H9 (cell line): Measurements from ENCODE around the gene ANXA3. TPM values are rescaled to one million over a fixed set of nuclear protein-coding genes. Genes with fewer than 3 reads are reported as not detected.

Source experiments
- DNase-seq: peaks from one replicate; pipeline ENCODE4 v3.0.0-alpha.2; 2017
- H2AFZ ChIP-seq: one replicate; pipeline ENCODE4 v1.6.1; 2013; ENCODE audit warnings: mild to moderate bottlenecking, low read length, control low read depth, moderate library complexity
- H2AK5ac ChIP-seq: 2 replicates; pipeline ENCODE4 v1.6.1; 2013; ENCODE audit warnings: low read length, control low read depth, mixed read lengths; ENCODE audit not compliant: insufficient read length
- H2BK120ac ChIP-seq: one replicate; pipeline ENCODE4 v1.6.1; 2013; ENCODE audit warnings: low read depth, mild to moderate bottlenecking, low read length, control low read depth, inconsistent platforms; ENCODE audit not compliant: poor library complexity, severe bottlenecking
- H2BK12ac ChIP-seq: 2 replicates; pipeline ENCODE4 v1.6.1; 2013; ENCODE audit warnings: low read length, control low read depth, mixed read lengths, low read depth; ENCODE audit not compliant: insufficient read length
- H2BK15ac ChIP-seq: 2 replicates; pipeline ENCODE4 v1.6.1; 2013; ENCODE audit warnings: low read depth, low read length, control low read depth
- H2BK20ac ChIP-seq: one replicate; pipeline ENCODE4 v1.6.1; 2013; ENCODE audit warnings: low read depth, mild to moderate bottlenecking, low read length, control low read depth, inconsistent platforms; ENCODE audit not compliant: poor library complexity, severe bottlenecking
- H2BK5ac ChIP-seq: 2 replicates; pipeline ENCODE4 v1.6.1; 2013; ENCODE audit warnings: low read length, control low read depth, mixed read lengths; ENCODE audit not compliant: insufficient read length
- H3K14ac ChIP-seq: 2 replicates; pipeline ENCODE4 v1.6.1; 2013; ENCODE audit warnings: low read length, control low read depth; ENCODE audit not compliant: insufficient read depth
- H3K18ac ChIP-seq: 2 replicates; pipeline ENCODE4 v1.6.1; 2013; ENCODE audit warnings: low read depth, mild to moderate bottlenecking, mixed read lengths, low read length, control low read depth; ENCODE audit not compliant: insufficient read length
- H3K23ac ChIP-seq: 2 replicates; pipeline ENCODE4 v1.6.1; 2013; ENCODE audit warnings: low read length, control low read depth, mixed read lengths, low read depth; ENCODE audit not compliant: insufficient read length
- H3K23me2 ChIP-seq: 2 replicates; pipeline ENCODE4 v1.6.1; 2013; ENCODE audit warnings: low read depth, mild to moderate bottlenecking, mixed read lengths, low read length, control low read depth; ENCODE audit not compliant: insufficient read length, poor library complexity, severe bottlenecking
- H3K27ac ChIP-seq: 2 replicates; pipeline ENCODE4 v1.5.1; 2013; ENCODE audit warnings: low read length, control low read depth, mixed read lengths, low read depth; ENCODE audit not compliant: insufficient read length
- H3K27me3 ChIP-seq: 2 replicates; pipeline ENCODE4 v1.6.1; 2013; ENCODE audit warnings: low read length, control low read depth, inconsistent platforms; ENCODE audit not compliant: insufficient read depth
- H3K4ac ChIP-seq: 2 replicates; pipeline ENCODE4 v1.6.1; 2013; ENCODE audit warnings: low read depth, mild to moderate bottlenecking, control low read depth, inconsistent platforms, low read length, moderate library complexity
- H3K4me1 ChIP-seq: 2 replicates; pipeline ENCODE4 v1.6.1; 2013; ENCODE audit warnings: low read length, control low read depth, inconsistent platforms; ENCODE audit not compliant: insufficient read depth
- H3K4me2 ChIP-seq: 2 replicates; pipeline ENCODE4 v1.6.1; 2013; ENCODE audit warnings: low read length, control low read depth, mixed read lengths; ENCODE audit not compliant: insufficient read length, insufficient read depth
- H3K56ac ChIP-seq: 2 replicates; pipeline ENCODE4 v1.6.1; 2013; ENCODE audit warnings: low read depth, mild to moderate bottlenecking, mixed read lengths, low read length, control low read depth; ENCODE audit not compliant: insufficient read length
- H3K79me1 ChIP-seq: 2 replicates; pipeline ENCODE4 v1.6.1; 2013; ENCODE audit warnings: low read depth, mild to moderate bottlenecking, moderate library complexity, low read length, control low read depth, inconsistent platforms; ENCODE audit not compliant: insufficient read depth, poor library complexity, severe bottlenecking
- H3K79me2 ChIP-seq: 2 replicates; pipeline ENCODE4 v1.6.1; 2013; ENCODE audit warnings: low read length, control low read depth, inconsistent platforms; ENCODE audit not compliant: insufficient read depth
- H3K9ac ChIP-seq: 2 replicates; pipeline ENCODE4 v1.6.1; 2013; ENCODE audit warnings: low read length, control low read depth, mixed read lengths; ENCODE audit not compliant: insufficient read length; ENCODE audit errors: extremely low read depth
- H3K9me3 ChIP-seq: one replicate; pipeline ENCODE4 v1.6.1; 2013; ENCODE audit warnings: low read depth, low read length, inconsistent platforms; ENCODE audit not compliant: control insufficient read depth
- H3T11ph ChIP-seq: one replicate; pipeline ENCODE4 v1.6.1; 2013; ENCODE audit warnings: mild to moderate bottlenecking, low read length, control low read depth, inconsistent platforms
- H4K20me1 ChIP-seq: one replicate; pipeline ENCODE4 v1.6.1; 2013; ENCODE audit not compliant: control insufficient read depth, insufficient read length, insufficient read depth
- H4K5ac ChIP-seq: 2 replicates; pipeline ENCODE4 v1.6.1; 2013; ENCODE audit warnings: low read depth, mild to moderate bottlenecking, mixed read lengths, low read length, control low read depth; ENCODE audit not compliant: insufficient read length
- H4K8ac ChIP-seq: replicated peaks from 2 replicates; pipeline ENCODE4 v1.6.1; 2013; ENCODE audit warnings: low read length, control low read depth, mixed read lengths, low read depth; ENCODE audit not compliant: insufficient read length
- H4K91ac ChIP-seq: 2 replicates; pipeline ENCODE4 v1.6.1; 2013; ENCODE audit warnings: low read depth, mild to moderate bottlenecking, moderate library complexity, mixed read lengths, low read length, control low read depth; ENCODE audit not compliant: insufficient read length
- H3K27ac Mint-ChIP-seq, 3 experiments: 2 replicates in 2 of 3; 3 replicates in 1 of 3; pipeline ENCODE4 v1.8.0; 2020 to 2021; ENCODE audit warnings: mixed read lengths in 3 of 3, mild to moderate bottlenecking in 1 of 3, moderate library complexity in 1 of 3
- H3K27me3 Mint-ChIP-seq: 2 replicates; pipeline ENCODE4 v1.8.0; 2021; ENCODE audit warnings: low read depth, mild to moderate bottlenecking, moderate library complexity, mixed read lengths
- H3K36me3 Mint-ChIP-seq, 3 experiments: 2 replicates in 2 of 3; 3 replicates in 1 of 3; pipeline ENCODE4 v1.8.0; 2020 to 2021; ENCODE audit warnings: low read depth in 3 of 3, mixed read lengths in 3 of 3; ENCODE audit not compliant: insufficient read depth in 1 of 3
- H3K4me1 Mint-ChIP-seq, 2 experiments: 2 replicates each; pipeline ENCODE4 v1.8.0; 2020; ENCODE audit warnings: mixed read lengths in 2 of 2
- H3K4me3 Mint-ChIP-seq, 2 experiments: 2 replicates in 1 of 2; 3 replicates in 1 of 2; pipeline ENCODE4 v1.8.0; 2020 to 2021; ENCODE audit warnings: mild to moderate bottlenecking in 2 of 2, mixed read lengths in 2 of 2, moderate library complexity in 1 of 2
- H3K9me3 Mint-ChIP-seq, 2 experiments: 2 replicates in 1 of 2; 3 replicates in 1 of 2; pipeline ENCODE4 v1.8.0; 2020; ENCODE audit warnings: mild to moderate bottlenecking in 2 of 2, mixed read lengths in 2 of 2, moderate library complexity in 1 of 2
- CTCF ChIP-seq: fragments of 200-600 bp; sonication (generic); conservative IDR thresholded peaks from 3 replicates; pipeline ENCODE4 v1.8.0; 2021; ENCODE audit warnings: antibody characterized with exemption, mild to moderate bottlenecking
- WGBS: extraction: QIAGEN DNeasy Blood & Tissue Kit; methylation state at CpG from one replicate; pipeline ENCODE4 v1.1.7; 2013; ENCODE audit warnings: missing lambda C conversion rate, low lambda C conversion rate, mixed read lengths; ENCODE audit not compliant: insufficient read length; ENCODE audit errors: extremely low coverage; 5-methylcytosine and 5-hydroxymethylcytosine counted together
- total RNA-seq: library from RNA; stranded (reverse); gene quantifications from 2 replicates; pipeline ENCODE4 v1.2.1, GENCODE V29; 2021

Gene ANXA3
- total RNA-seq, 1 experiment from 2014 or later: 20.6 TPM

DNA sequence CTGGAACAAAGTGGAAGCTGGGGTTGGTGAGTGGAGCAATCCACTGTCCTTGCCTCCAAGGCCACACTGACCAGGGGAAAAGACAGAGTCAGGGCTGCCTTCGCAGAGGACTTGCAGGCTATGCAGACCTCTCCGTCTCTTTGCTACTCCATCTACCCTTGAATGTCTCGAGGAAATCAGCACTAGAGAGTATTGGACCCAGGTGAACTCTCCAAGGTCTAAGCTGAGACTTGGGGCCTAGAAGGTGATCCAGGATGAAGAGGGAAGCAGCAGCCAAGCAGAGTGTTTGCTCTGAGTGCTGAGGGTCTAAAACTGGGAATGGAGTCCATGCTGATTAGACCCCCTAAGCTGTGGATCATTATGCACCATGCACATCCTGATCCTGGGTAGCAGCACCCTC, 54.5 kb downstream of the ANXA3 start:
- Histone ChIP-seq H2BK20ac (no peak overlapping the region), H3K9ac (no peak overlapping the region), H3K27ac (no peak overlapping the region), H3K56ac (no peak overlapping the region), H2BK12ac (no peak overlapping the region), H3K79me1 (no peaks in the 10 kb centered on the region), H4K8ac (no peak overlapping the region), H3K14ac (no peak overlapping the region), H3T11ph (no peak overlapping the region), H3K4me2 (no peak overlapping the region), H3K18ac (no peak overlapping the region), H3K79me2 (no peaks in the 10 kb centered on the region), H4K20me1 (no peaks in the 10 kb centered on the region), H3K4ac (no peak overlapping the region), H3K9me3 (no peaks in the 10 kb centered on the region), H2BK15ac (no peak overlapping the region), H2BK120ac (no peak overlapping the region), H3K27me3 (no peaks in the 10 kb centered on the region), H4K91ac (no peak overlapping the region), H4K5ac (no peak overlapping the region), H3K23ac (no peak overlapping the region), H3K23me2 (no peaks in the 10 kb centered on the region), H2AK5ac (no peak overlapping the region), H2BK5ac (no peak overlapping the region), H2AFZ (no peak overlapping the region), H3K4me1 (no peaks in the 10 kb centered on the region)
- no peak overlapping the region for H3K4me3 Mint-ChIP-seq
- H3K36me3 Mint-ChIP-seq: no peaks in the 10 kb centered on the region
- WGBS: no CpG with 5 or more reads among the region's 3 CpGs
- no peak for TF ChIP-seq CTCF
- no peaks in the 10 kb centered on the region for H3K9me3 Mint-ChIP-seq
- no peak overlapping the region for H3K27ac Mint-ChIP-seq
- H3K27me3 Mint-ChIP-seq: no peaks in the 10 kb centered on the region
- no peaks in the 10 kb centered on the region for H3K4me1 Mint-ChIP-seq
- no peak for DNase-seq
